NT2/D1 (cell line): ENCODE results near the gene PPP2R1B.

Source experiments
- SUZ12 ChIP-seq: IDR thresholded peaks from 2 replicates; pipeline ENCODE4 v1.6.1; 2011; ENCODE audit not compliant: insufficient read length, insufficient read depth; ENCODE audit errors: extremely low read depth
- YY1 ChIP-seq: IDR thresholded peaks from 2 replicates; pipeline ENCODE4 v1.6.1; 2011; ENCODE audit not compliant: insufficient read length, insufficient read depth
- ZNF274 ChIP-seq: IDR thresholded peaks from 2 replicates; pipeline ENCODE4 v1.6.1; 2011; ENCODE audit warnings: mild to moderate bottlenecking, low read depth, low read length

DNA sequence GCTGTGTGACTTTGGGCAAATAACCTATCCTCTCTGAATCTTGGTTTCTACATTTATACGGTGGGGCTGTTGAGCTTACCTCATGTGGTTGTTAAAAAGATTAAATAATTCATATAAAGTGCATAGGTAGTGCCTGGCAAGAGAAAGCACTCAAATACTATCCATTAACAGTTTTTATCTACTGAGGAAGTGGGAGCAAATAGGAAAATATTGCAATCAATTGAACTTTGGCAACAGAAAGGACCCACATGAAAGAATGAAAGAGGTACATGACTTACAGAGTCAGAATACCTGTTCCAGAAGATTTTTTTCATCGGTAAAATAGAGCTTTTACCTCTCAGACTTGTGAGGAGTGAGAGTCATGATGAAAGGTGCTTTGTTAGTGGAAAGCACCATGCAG, 6.3 kb upstream of the PPP2R1B start:
- TF ChIP-seq YY1: no peak
- no peak for TF ChIP-seq SUZ12
- no peak for TF ChIP-seq ZNF274
